IPS-15b (cell line): ENCODE results near the gene FOLR1.

Source experiments
- H3K27me3 ChIP-seq: one replicate; pipeline ENCODE4 v1.6.1; 2013; ENCODE audit warnings: low read length; ENCODE audit not compliant: control insufficient read depth, insufficient read depth
- H3K36me3 ChIP-seq: one replicate; pipeline ENCODE4 v1.6.1; 2013; ENCODE audit warnings: low read length; ENCODE audit not compliant: control insufficient read depth, insufficient read depth
- H3K4me1 ChIP-seq: one replicate; pipeline ENCODE4 v1.6.1; 2013; ENCODE audit warnings: mild to moderate bottlenecking, low read length; ENCODE audit not compliant: control insufficient read depth, insufficient read depth
- H3K4me3 ChIP-seq: one replicate; pipeline ENCODE4 v1.5.1; 2013; ENCODE audit warnings: low read depth, low read length
- H3K9ac ChIP-seq: one replicate; pipeline ENCODE4 v1.6.1; 2013; ENCODE audit warnings: low read depth, mild to moderate bottlenecking, low read length
- H3K9me3 ChIP-seq: one replicate; pipeline ENCODE4 v1.6.1; 2013; ENCODE audit warnings: mild to moderate bottlenecking, low read length; ENCODE audit not compliant: control insufficient read depth, insufficient read depth

The FOLR1 gene

GRCh38 chr11:72227316-72228228, 35.6 kb downstream of the FOLR1 start:
- H3K4me3 ChIP-seq = no peak overlapping the region
- no peaks in the 10 kb centered on the region for H3K9me3 ChIP-seq
- H3K4me1 ChIP-seq = peaks cover 5% of the 10 kb centered on the region
- H3K27me3 ChIP-seq = no peaks in the 10 kb centered on the region
- H3K36me3 ChIP-seq = peaks cover 43% of the 10 kb centered on the region
- no peak overlapping the region for H3K9ac ChIP-seq

DNA sequence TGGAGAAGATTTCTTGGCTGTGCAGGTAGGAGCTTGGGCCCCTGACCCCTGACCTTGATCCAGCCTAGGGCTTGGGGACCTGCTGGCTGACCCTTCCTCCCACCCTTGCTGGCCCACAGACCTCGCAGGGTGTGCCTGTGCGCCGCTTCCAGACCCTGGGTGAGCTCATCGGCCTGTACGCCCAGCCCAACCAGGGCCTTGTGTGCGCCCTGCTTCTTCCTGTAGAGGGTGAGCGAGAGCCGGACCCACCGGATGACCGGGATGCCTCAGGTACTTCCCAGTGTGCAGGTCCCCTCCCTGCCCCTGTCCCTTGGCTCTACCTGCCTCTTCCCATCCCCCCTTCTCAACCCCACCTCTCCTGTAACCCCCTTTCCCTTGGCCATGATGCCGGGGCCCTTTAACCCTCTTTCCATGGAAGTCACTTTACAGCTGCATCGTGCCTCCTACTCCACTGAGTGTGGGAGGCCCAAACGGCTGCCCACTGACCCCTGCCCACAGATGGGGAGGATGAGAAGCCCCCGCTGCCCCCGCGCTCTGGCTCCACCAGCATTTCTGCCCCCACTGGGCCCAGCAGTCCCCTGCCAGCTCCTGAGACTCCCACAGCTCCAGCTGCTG, 36.4 kb downstream of the FOLR1 start:
- Histone ChIP-seq H3K27me3 (no peaks in the 10 kb centered on the region), H3K4me3 (no peak overlapping the region), H3K36me3 (peaks cover 48% of the 10 kb centered on the region), H3K9me3 (no peaks in the 10 kb centered on the region), H3K4me1 (peaks cover 2% of the 10 kb centered on the region), H3K9ac (no peak overlapping the region)

DNA sequence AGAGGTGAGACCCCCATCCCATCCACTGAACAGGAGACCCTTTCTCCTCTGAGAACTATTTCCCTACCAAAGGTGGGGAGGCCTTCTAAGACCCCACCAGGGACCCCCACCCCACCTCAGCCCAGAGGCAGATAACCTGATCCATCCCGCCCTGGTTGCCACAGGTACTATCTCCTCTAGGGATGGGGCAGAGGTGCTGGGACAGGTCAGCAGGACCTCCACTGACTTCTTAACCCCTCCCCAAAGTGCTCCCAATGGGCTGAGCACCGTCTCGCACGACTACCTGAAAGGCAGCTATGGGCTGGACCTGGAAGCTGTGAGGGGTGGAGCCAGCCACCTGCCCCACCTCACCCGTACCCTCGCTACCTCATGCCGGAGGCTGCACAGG, 36.9 kb downstream of the FOLR1 start:
- no peaks in the 10 kb centered on the region for H3K9me3 ChIP-seq
- no peak overlapping the region for H3K9ac ChIP-seq
- no peak overlapping the region for H3K4me3 ChIP-seq
- no peaks in the 10 kb centered on the region for H3K27me3 ChIP-seq
- peaks cover 2% of the 10 kb centered on the region for H3K4me1 ChIP-seq
- peaks cover 52% of the 10 kb centered on the region for H3K36me3 ChIP-seq

DNA sequence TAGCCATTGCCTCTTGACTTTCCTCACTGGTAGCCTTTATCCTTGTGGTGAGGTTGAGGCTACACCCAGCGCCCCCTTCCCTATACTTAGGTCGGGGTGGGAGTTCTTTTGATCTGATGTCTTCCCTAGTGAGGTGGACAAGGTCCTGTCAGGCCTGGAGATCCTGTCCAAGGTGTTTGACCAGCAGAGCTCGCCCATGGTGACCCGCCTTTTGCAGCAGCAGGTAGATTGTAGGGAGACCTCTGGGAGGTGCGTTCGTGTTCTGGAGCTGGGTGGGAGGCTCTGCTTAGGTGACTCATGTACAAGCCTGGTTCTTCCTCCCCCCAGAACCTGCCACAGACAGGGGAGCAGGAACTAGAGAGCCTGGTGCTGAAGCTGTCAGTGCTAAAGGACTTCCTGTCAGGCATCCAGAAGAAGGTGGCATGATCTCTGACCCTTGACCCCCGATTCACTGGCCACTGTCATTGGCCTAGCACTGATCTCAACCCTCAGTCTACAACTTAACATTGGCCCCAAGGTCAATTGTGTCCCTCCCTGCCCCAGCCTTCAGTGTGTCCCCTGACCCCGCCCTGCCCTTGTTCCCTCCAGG, 37.5 kb downstream of the FOLR1 start:
- no peak overlapping the region for H3K4me3 ChIP-seq
- H3K9me3 ChIP-seq = no peaks in the 10 kb centered on the region
- no peak overlapping the region for H3K9ac ChIP-seq
- no peaks in the 10 kb centered on the region for H3K27me3 ChIP-seq
- H3K36me3 ChIP-seq = peaks cover 58% of the 10 kb centered on the region
- H3K4me1 ChIP-seq = peaks cover 2% of the 10 kb centered on the region

- H3K4me3 ChIP-seq = no peak overlapping the region
- H3K9ac ChIP-seq = no peak overlapping the region
- no peaks in the 10 kb centered on the region for H3K9me3 ChIP-seq
- H3K36me3 ChIP-seq = peaks cover 64% of the 10 kb centered on the region
- H3K4me1 ChIP-seq = peaks cover 2% of the 10 kb centered on the region
- H3K27me3 ChIP-seq = no peaks in the 10 kb centered on the region
These were observed 38.2 kb downstream of the FOLR1 start for GRCh38 chr11:72229925-72230763.

- Histone ChIP-seq H3K27me3 (no peaks in the 10 kb centered on the region), H3K4me1 (no peaks in the 10 kb centered on the region), H3K4me3 (no peak overlapping the region), H3K9me3 (no peaks in the 10 kb centered on the region), H3K36me3 (peaks cover 71% of the 10 kb centered on the region), H3K9ac (no peak overlapping the region)
These were observed 38.9 kb downstream of the FOLR1 start for GRCh38 chr11:72230764-72231365.

GRCh38 chr11:72231396-72232259, 39.7 kb downstream of the FOLR1 start:
- Histone ChIP-seq H3K9ac (no peak overlapping the region), H3K9me3 (no peaks in the 10 kb centered on the region), H3K27me3 (no peaks in the 10 kb centered on the region), H3K36me3 (peaks cover 77% of the 10 kb centered on the region), H3K4me3 (no peak overlapping the region), H3K4me1 (no peaks in the 10 kb centered on the region)

DNA sequence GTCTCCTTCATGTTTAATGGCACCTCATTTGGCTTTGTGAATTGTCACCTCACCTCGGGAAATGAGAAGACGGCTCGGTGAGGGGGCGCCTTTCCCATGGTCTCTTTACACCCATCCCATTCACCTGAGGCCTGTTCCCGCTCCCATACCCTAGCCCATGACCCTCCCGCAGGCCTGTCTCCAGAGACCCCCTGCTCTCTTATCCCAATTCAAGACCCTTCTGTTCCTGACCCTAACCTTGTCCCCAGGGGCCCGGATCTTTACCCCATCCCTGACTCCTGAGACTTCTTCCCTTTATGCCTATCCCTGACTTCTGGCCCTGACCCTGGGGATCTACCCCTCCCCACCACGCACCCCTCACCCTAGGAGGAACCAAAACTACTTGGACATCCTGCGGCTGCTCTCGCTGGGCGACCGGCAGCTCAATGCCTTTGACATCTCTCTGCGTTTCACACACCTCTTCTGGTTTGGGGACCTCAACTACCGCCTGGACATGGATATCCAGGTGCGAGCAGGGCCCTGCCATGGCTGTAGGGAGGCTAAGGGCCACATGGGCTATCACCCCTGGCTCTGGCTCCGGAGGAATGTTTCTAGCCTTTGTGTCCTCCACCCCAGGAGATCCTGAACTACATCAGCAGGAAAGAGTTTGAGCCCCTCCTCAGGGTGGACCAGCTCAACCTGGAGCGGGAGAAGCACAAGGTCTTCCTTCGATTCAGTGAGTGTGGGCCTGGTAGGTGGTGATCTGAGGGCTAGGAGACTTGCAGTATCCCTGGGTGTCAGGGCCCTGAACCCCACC, 40.5 kb downstream of the FOLR1 start:
- Histone ChIP-seq H3K9ac (no peak overlapping the region), H3K27me3 (no peaks in the 10 kb centered on the region), H3K36me3 (peaks cover 77% of the 10 kb centered on the region), H3K4me3 (no peak overlapping the region), H3K4me1 (no peaks in the 10 kb centered on the region), H3K9me3 (no peaks in the 10 kb centered on the region)

GRCh38 chr11:72233056-72233772, 41.3 kb downstream of the FOLR1 start:
- Histone ChIP-seq H3K27me3 (no peaks in the 10 kb centered on the region), H3K9me3 (no peaks in the 10 kb centered on the region), H3K36me3 (peaks cover 75% of the 10 kb centered on the region), H3K4me1 (no peaks in the 10 kb centered on the region), H3K9ac (no peak overlapping the region), H3K4me3 (no peak overlapping the region)
